ENCODE measurements around the gene HBP1.
"Not testable (repeated sequence)": the region's sequence is repeated elsewhere in the genome, so short reads cannot be mapped to it uniquely, and the experiment has no call there.

The HBP1 gene

GRCh38 chr7:107186240-107186639 is 17.4 kb downstream of the HBP1 start:
- no peak for DNase-seq

- DNase-seq, result no peak
Measured at GRCh38 chr7:107187774-107188173, 19.0 kb downstream of the HBP1 start.

GRCh38 chr7:107190090-107190489 is 21.3 kb downstream of the HBP1 start:
- no peak for DNase-seq

- no peak for DNase-seq
Measured at GRCh38 chr7:107194052-107194451, 25.2 kb downstream of the HBP1 start.

DNA sequence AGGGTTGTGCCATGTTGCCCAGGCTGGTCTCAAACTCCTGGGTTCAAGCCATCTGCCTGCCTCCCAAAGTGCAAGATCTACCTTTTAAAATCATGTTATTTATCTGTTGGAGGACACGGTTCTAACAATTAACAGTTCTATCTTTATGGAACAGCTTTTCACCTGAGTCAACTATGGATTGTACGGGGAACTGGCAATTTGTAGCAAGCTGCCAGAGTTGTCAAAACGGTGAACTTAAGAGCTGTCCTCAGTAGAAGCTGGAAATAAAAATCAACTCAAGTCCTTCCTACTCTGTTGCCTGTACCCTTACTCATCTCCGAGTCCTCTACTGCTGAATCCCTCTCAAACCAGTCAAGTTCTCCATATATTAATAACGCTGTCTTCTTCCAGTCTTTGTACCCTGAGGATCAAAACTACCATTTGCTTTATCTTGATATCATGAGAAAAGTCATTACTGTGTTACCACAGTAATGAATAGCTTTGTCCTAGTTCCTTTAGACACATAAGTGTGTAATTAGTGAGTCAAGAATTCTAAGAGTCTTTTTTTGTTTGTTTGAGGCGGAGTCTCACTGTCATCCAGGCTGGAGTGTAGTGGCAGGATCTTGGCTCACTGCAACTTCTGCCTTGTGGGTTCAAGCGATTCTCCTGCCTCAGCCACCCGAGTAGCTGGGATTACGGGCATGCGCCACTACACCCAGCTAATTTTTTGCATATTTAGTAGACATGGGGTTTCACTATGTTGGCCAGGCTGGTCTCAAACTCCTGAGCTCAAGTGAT is 28.2 kb downstream of the HBP1 start:
- DNase-seq, result no peak

- no peak for DNase-seq
Measured at GRCh38 chr7:107201795-107202450, 33.1 kb downstream of the HBP1 start.

- no peak for DNase-seq
Measured at GRCh38 chr7:107203607-107204006, 34.8 kb downstream of the HBP1 start.

DNA sequence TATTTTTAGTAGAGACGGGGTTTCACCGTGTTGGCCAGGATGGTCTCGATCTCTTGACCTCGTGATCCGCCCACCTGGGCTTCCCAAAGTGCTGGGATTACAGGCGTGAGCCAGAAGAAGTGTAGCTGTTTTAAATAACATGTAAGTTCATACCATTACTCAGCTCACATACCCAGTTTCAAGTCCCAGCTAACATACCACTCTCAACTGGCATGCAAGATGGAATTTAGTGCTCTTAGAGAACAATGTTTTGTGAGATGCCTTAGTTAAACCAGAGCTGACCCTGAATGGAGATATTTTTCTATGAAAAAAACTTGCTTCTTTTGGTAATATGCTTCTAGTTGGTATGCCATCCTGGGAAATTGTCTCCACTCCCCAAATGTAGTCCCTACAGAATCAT is 37.3 kb downstream of the HBP1 start:
- no peak for DNase-seq

DNA sequence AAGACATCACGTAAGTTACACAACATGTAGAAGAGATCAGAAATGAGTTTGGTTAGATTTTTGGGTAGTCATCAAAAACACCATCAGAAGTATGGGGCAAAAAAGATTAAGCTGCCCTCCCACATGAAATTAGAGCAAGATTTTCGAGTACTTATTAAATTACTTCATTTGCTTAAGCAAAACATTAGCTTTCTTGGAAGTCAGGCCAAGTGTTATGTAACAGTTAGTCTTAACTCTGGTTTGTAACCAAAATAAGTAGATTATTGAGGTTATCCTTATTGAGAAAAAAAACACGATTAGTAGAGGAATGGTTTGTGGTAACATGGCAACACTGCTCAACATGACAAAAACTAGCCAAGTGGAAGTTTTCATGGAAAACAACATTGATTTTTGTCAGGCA is 37.9 kb downstream of the HBP1 start:
- DNase-seq, result no peak

- no peak for DNase-seq
Measured at GRCh38 chr7:107207459-107207858, 38.7 kb downstream of the HBP1 start.

DNA sequence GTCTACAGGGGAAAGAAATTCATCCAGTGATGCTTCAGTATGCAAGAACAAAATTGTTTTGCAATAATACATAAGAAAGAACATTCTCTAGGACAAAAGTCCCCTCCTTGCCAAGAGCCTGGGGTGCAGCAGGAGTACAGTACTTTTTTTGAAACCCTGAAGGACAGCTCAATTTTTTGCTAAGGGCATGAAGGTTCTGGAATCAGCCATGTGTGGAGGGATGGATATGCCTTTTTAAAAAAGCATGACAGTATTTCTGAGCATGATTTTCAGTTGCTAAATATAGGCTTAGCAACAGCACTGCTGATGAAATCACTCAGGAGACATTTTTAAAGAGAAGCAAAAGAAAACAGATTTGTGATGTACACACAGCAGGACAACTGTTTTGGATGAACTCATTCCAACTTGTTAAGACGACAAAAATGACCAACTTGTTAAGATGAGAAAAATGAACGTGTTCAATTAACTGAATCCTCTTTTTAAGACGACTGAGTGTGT is 39.3 kb downstream of the HBP1 start:
- peak; percentile 15 for DNase-seq

DNA sequence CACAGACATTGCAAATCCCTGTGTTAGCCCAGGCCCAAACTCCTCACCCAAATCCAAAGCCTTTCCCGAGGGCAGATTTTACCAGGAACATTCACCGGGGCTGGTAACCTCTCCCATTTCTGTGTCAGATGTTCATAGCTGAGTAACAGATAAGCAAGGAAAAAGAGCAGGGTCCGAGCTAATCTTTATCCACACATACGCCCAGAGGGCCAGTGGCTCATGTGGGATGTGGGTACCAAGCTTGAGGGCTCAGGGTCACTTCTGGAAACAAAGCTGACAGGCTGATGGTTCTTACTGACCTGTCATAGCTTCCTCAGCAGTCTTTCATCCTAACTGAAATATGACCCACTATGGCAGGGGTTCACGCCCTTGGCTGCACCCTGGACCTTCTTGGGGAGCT is 39.8 kb downstream of the HBP1 start:
- no peak for DNase-seq

- DNase-seq, result no peak
Measured at GRCh38 chr7:107209565-107209964, 40.8 kb downstream of the HBP1 start.

DNA sequence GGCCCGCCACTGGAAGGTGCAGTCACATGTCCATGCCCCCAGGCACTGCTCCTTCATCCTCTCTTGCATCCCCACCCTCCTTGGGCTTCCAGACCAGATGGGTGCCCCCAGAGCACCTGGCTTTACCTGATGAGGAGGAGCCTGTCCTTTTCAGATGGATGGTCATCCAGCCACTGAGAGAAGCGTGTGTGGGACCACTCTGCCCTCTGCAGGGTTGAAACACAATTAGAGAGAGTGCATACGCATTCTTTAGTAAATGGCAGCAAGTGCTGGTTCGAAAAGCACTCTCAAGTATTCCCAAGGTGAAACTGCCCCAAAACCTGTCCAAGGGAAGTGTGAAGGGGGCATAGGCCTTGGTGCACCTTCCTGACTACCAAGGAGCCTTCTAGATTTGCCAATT is 41.6 kb downstream of the HBP1 start:
- DNase-seq, result no peak

DNA sequence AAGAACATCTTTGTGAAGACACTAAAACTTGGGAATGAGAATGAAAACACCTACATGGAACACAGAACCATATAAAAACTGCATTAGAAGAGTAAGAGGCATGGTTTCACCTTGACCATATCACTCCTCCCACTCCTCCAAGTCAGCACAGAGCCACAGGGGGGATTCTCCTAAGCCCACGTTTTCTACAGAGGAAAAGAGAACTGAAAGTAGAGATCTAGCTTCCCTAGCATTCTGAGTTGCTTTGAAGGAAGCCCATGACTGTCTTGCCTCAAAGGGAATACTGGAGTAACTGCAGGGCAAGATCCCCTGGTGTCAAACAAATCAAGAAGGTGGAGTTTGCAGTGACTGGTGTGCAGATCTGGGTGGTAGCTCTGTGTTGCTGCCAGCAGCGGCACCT is 43.9 kb downstream of the HBP1 start:
- peak; percentile 58 for DNase-seq

GRCh38 chr7:107213193-107213788 is 44.5 kb downstream of the HBP1 start:
- DNase-seq, result no peak

GRCh38 chr7:107213945-107214344 is 45.1 kb downstream of the HBP1 start:
- no peak for DNase-seq

DNA sequence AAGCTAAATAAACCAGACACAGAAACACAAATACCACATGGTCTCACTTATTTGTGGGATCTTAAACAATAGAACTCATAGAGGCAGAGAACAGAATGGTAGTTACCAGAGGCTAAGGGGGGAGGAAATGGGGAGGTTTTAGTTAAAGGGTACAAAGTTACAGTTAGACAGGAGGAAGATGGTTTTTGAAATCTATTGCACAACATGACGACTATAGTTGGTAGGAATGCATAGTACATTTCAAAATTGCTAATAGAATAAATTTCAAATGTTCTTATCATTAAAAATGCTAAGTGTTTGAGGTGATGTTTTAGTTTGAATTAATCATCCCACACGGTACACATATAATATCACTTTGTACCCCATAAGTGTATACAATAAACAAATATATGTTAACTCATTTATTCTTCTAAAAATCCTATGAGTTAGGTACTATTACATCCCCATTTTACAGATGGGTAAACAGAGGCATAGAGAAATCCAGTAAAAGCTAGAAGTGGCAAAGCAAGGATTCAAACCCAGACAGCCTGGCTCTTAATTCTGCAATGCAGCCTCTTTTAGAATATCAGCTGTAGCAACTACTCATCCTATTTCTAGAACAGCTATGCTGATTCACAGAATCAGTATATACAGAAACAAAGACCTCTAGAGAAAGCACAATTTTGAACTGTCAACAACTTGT is 50.9 kb downstream of the HBP1 start:
- DNase-seq, result no peak

DNA sequence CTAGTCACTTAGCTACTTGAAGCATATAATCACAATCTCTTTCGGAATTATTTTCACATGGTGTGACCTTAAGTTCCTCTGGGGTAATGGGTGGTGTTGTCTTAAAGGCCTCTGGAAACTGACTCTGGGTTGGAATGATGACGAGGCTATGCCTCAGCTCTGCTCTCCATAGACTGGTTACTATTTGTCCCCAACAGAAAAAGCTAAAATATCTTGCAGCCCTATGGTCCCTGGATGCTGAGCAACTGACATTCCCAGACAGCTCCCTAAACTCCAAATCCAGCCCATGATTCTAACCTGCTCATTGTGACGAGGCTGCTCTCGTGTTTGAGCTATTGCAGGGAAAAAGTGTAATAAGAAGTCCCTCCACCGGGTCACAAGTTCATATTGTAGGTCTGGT is 51.6 kb downstream of the HBP1 start:
- DNase-seq, result no peak

DNA sequence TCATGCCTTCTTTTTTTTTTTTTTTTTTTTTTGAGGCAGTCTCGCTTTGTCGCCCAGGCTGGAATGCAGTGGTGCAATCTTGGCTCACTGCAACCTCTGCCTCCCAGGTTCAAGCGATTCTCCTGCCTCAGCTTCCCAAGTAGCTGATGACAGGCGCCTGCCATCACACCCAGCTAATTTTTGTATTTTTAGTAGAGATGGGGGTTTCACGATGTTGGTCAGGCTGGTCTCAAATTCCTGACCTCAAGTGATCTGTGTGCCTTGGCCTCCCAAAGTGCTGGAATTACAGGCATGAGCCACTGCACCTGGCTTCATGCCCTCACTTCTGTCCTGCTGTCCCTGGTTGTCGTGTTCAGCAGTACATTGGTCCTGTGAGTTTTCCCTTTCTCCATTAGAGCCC is 52.0 kb downstream of the HBP1 start:
- DNase-seq, result not testable (repeated sequence)

DNA sequence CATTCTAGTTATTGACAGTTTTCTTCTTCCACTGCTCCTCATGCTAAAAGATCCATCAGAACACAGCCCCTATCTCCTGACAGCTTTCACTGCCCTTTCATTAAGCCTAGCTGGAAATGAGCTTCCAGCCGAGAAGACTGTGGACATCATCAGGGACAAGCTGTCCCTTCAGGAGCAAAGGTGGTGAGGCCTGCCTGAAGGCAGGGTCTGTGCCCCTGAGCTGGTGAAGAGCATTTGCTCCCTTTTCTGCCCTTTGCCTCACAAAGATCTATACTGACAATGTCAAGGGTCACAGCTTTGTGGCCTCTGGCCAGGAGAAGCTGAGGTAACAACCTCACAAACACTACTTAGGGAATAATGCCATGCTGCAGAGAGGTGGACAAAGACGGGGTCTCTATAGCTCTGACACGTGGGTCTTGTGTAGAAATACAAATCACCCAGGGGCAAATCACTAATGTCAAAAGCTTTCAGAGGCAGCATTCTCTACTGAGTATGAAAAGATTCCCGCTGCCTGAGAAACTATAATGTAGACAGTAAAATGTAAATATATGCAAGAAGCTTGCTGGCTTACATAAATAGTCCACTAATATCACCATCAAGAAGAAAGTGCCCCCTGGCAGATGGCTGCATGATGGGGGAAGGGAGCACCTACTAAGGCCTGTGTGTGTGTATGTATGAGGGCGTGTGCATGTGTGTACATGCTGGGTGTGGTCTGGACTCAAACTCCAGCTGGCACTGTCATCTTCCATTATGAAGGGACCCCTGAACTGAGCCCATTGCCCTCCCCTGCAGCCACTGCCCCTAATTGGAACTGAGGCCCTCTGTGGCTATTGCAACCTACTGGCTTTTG is 55.8 kb downstream of the HBP1 start:
- DNase-seq, result no peak

- DNase-seq, result no peak
Measured at GRCh38 chr7:107228291-107228690, 59.5 kb downstream of the HBP1 start.

GRCh38 chr7:107230334-107230733 is 61.5 kb downstream of the HBP1 start:
- DNase-seq, result no peak

Measured in MV-4-11 (cell line).